Fibroblast of skin of right biceps (primary cell): ENCODE results near the gene TMEM235.
A peak's percentile ranks its signal among the peaks of the same experiment; 100 is the strongest.

Experiments
- DNase-seq: peaks from one replicate; pipeline ENCODE4 v3.0.0-alpha.2; 2013

Gene TMEM235

DNA sequence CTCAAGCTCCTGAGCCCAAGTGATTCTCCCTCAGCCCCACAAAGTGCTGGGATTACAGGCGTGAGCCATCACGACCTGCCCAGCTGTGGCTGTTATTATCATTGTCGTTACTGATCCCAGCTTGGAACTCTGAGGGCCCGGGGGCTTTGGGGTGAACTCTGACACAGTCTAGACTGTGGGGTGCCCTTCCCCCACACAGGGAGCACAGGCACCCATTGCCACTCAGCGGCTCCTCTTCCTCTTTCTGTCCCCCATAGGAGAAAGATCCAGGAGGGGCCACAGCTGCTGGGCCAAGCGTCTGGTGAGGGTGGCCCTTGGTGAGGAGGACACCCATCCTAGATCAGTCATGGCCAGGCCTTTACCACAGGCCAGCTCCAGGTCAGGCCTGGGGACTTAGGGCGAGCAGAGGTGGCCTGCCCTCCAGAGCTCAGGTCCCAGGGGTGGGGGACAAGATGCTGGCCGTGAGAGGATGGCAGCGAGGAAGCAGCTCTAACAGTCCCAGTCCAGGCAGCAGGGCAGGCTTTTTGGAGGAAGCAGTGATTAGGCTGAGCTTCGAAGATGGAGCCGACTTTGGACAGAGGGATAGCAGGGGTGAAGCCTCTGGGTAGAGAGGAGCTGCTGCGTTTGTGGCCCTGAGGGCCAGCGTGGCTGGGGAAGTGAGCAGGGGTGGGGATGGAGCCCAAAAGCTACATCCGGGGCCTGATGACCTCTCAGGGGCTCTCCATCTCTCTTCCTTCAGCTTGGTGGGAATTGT lies 24.7 kb downstream of the TMEM235 start:
- DNase-seq = no peak

DNA sequence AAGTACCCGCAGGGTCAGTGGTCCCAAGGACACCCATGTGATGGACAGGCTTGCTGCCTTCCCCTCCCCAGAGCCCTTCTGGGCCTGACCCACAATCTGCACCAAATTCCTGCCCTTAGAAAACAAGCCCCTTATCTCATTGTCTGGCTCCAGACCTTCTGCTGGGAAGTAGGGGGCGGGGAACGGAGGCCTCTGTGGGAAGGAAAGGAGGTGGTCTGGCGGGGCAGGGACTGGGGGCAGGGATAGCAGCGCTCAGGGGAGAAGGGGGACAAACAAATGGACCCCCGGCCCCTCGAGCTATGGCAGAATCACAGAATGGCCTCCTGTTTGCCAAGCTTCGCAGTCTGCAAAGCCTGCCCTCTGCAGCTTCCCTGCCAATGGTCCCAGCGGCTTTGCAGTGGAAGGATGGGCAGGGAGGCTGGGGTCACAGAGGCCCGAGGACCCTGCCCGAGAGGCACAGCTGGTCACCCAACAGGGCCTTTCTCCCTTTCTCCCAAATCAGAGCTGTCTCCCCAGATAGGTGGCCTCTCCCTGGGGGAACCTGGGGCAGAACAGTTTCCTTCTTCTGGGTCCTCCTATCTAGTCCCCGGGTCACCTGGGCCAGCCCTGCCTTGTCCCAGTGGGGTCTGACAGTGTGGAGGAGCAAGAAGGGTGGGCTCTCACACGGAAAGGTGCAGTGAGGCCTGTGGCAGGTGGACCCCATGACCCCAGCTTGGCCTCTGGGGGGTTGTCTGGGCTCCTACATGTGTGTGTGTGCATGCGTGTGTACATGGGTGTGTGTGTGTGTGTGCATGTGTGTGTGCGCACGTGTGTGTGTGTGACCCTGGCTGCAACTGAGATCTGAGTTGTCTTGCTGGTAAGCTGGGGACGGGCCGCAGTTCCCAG lies 25.5 kb downstream of the TMEM235 start:
- no peak for DNase-seq

DNA sequence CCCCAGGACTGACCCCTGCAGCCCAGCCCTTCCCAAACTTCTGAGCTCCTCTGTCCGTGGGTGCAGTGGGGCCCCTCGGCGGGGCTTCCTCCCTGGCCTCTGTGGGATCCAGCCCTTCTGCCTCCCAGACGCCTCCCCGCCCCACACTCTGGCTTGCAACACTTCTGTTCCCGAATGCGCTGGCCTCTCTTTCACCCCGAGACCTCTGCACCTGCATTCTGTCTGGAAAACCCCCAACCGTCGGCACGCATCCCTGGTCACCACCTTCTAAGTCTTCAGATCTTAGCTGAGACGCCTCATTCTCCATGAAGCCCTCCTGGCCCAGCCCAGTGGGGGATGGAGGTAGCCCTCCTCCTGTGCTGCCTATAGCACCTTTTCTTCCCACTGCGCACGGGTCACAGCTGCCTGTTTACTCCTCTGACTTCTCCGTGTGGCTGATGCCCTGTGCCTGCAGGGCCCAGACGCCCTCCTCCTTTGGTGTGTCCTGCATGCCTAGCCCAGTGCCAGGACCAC lies 26.4 kb downstream of the TMEM235 start:
- no peak for DNase-seq

DNA sequence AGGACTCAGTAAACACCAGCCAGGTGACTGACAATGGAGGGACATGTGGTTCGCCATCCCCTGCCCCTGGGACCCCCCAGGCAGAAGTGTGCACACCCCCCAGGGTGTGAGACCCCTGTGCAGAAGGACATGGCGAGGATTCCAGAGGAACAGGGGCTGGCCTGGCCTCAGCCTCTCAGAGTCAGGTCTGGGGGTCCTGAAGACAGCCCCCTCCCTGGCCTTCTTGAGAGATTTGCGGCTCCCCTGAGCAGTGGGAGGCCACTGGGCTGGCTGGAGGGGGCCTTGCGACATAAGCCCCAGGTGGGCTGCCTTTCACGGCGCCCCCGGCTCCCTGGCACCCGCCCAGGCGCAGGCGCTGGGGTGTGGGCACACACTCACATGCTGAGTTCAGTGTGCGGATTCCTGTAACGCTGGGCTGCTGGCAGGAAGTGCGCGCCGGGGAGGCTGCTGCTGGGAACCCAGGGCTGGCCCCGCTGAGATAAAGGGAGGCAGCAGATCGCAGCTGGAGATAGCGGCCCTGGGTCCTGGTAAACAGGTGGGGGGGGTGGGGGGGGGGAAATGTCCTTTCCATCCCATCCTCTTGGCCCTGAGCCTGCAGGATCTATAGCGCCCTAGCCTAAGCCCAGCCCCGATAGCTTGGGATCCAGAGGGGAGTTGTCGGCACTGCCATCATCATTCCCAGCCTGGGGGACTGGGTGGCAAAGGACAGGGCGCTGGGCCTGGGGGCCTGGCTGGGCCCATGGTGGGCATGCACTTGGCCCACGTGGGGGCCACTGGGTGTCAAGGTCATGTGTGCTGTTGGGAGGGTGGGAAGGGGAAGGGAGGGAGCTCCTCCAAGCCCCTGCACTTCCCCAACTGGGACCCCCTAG lies 27.1 kb downstream of the TMEM235 start:
- DNase-seq = no peak

DNA sequence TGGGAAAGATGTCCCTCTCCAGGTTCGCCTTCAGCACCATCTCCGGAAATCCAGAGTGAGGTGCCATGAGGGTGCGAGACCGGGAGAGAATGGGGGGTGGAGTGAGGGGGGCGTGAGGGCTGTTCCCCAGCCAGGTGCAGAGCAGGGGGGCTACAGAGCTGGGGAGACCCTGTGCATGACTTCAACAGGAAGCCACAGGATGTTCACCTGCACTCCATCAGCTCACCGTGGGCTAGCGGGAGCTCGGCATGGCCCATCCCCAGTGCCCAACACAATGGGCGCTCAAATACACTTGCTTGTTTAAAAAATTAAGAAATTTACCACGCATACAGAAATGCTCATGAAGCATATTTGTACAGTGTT lies 27.7 kb downstream of the TMEM235 start:
- DNase-seq = no peak

DNA sequence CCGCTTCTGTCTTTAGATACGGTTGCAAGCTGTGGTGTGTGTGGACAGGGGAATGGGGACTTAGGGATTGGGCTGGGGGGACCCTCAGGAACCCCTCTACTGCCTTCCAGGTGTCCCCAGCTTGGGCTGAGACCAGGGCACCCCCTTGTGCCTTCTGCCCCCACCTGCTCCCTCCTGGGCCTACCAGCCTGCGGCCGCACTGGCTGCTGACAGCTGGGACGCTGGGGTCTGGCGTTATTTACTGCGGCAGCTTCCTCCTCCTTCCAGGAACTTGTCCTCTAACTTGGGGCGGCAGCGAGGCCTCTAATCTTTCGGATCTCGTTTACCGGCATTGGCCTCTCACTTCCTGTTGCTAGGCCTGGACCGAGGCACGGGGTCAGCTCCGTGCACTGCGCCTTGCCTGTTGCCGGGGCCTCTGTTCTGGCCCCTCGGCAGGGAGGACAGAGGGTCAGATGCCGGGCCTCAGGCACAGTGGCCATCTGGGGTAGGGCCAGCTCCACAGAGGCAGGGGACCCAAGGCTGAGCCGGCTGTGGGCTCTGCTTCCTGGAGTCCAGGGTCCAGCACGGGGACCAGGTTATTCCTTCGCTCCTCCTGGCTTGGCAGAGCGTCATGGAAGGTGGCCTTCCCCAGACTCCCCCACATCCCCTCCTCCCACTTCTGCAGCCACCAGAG lies 31.8 kb downstream of the TMEM235 start:
- no peak for DNase-seq

DNA sequence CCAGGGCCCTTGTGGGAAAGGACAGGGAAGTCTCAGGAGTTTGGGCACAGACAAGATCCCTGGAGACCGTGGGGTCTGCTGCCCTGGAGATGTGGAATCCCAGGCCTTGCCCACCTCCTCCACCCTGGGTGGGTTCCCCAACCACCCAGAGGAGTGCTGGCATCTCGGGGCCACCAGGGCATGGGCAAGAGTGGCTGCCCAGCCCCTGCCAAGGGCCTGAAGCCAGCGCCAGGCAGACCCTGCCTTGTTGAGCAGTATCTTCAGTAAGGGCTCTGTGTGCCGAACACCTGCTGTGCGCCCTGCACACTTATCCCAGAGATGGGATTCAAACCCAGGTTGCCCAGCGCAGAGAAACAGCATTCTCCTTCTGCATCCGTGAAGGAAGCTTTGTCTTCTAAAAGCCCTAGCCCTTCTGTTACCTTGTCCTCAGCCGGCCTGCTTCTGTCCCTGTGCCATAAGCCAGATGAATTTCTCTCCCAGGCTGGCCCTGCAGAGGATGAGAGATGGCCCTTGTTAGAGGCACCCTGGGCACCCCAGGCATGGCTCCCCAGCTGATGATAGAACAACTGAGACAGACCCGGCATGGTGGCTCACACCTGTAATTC lies 32.4 kb downstream of the TMEM235 start:
- DNase-seq = no peak

DNA sequence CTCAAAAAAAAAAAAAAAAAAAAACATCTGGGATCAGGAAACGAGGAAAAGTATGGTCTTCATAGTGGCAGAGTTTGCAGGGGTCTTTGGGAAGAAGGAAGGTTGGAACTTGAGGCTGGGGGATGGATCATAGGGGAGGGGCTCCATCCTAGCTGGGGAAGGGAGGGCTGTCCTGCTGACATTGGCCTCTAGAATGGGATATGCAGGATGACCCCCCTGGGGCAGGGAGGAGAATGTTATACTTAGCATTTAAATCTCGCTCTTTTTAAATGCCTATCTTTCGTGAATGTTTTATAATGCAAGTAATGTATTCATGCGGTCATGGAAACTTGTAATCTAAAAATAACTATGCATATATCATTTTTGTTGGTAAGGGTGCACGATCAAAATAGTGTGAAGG lies 33.2 kb downstream of the TMEM235 start:
- DNase-seq = no peak

DNA sequence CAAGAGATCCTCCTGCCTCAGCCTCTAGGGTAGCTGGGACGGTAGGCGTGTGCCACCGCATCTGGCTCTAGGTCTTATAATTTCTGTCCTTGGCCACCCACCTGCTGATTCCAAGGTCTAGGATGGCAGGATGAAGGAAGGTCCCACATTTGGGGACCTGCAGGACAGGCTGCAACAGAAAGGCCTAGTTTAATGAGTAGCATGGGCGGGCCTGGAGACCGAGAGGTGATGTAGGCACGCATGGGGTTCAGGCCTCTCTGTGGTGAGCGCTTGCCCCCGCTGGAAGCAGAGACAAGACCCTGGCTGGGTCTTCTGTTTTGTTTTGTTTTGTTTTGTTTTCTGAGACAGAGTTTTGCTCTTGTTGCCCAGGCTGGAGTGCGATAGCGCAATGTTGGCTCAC lies 33.7 kb downstream of the TMEM235 start:
- no peak for DNase-seq

DNA sequence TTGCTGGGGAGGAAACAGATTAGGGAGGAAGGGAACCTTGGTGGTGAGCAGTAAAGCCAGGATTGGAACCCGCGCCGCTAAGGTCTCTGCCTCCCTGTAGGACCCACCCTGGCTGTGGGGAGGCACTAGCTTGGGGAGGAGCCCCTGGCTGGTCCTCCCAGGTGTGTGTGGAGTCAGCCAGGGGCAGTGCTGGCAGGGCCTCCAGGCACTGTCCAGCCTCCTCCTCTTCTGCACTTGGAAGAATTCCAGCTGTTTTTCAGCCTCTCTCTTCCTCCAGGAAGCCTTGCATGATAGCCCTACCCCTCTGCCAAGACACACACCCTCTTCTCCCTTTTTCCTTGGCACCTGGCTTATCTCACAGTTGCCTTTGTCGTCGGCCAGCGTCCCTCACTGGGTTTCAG lies 34.8 kb downstream of the TMEM235 start:
- no peak for DNase-seq

DNA sequence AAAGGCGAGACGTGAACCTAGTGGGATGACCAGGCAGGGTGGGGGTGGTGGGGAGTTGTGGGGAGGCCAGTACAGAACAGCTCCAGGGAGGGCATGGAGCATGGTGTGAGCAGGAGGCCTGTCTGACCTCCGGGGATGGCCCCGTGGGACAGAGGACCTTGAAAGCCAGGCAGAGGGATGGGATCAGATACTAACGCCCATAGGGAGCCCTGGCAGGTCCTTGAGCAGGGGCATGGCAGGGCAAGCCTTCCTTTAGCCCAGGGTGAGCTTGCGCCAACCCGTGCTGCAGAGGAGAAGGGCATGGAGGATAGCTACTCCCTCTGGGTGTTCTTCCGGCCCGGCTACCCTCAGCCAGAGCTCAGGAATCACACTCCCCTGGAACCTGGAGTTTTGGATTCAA lies 35.3 kb downstream of the TMEM235 start:
- DNase-seq = no peak

DNA sequence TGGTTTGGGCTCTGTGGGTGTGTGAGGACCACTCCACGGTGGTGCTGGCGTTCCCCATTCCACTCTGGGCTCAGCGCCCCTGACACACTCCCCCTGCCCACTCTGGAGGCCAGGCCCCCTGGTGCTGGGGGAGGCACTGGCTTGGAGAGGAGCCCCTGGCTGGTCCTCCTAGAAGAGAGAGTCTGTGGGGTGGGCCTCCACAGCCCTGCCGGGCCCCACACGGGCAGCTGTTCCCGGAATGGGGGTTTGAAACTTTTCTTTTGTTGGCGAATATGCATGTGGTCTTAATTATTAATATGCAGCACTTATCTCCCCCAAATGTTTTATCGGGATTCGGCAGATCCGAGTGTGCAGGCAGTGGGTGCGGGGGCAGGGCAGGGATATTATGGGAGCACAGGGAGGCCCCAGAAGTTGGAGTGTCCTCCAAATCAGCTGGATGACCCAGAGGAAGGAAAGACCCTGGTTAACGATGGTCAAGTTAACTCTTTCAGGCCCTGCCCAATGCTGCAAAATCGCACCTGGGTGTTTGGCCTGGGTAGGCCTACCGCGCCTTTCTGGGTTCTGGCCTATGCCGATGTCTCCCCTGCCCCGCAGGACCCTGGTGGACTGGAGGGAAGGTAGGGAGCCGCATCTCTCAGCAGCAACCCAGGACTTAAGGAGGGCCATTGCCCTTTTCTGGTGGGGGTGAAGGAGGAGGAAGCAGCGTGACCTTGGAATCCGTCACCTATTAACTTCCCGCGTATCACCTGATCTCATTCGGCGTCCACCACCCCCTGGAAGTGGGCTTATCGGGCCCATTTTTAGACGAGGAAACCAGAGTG lies 36.0 kb downstream of the TMEM235 start:
- DNase-seq = no peak

DNA sequence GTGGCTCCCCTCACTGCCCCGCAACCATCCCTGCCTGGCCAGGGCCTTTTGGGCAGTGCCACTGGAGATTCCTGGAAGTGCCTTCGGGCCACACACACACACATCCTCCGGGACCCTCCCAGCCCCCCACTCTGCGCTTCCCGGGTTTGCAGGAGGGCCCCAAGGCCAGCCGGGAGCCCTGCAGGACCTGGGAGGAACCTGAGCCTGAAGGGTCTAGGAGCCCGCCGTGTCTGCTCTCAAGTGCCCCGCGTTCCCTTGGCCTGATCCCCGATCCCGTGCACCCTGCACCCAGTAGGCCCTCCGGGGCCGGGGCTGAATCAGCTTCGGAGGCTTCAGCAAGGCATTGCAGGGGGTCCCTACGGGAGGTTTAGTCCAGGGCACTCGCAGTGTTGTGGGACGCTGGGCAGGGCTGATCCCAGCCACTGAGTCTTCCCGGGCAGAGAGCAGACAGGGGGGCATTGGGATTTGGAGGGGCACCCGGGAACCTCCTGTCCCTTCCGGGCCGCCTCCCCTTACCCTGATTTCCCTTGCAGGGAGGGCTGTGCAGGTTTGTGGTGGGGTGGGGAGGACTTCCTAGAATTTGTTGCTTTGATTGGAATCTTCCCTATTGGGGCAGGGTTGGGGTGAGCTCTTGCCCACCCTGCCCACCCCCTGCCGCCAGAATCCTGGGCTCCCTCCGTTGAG lies 36.9 kb downstream of the TMEM235 start:
- DNase-seq = no peak

DNA sequence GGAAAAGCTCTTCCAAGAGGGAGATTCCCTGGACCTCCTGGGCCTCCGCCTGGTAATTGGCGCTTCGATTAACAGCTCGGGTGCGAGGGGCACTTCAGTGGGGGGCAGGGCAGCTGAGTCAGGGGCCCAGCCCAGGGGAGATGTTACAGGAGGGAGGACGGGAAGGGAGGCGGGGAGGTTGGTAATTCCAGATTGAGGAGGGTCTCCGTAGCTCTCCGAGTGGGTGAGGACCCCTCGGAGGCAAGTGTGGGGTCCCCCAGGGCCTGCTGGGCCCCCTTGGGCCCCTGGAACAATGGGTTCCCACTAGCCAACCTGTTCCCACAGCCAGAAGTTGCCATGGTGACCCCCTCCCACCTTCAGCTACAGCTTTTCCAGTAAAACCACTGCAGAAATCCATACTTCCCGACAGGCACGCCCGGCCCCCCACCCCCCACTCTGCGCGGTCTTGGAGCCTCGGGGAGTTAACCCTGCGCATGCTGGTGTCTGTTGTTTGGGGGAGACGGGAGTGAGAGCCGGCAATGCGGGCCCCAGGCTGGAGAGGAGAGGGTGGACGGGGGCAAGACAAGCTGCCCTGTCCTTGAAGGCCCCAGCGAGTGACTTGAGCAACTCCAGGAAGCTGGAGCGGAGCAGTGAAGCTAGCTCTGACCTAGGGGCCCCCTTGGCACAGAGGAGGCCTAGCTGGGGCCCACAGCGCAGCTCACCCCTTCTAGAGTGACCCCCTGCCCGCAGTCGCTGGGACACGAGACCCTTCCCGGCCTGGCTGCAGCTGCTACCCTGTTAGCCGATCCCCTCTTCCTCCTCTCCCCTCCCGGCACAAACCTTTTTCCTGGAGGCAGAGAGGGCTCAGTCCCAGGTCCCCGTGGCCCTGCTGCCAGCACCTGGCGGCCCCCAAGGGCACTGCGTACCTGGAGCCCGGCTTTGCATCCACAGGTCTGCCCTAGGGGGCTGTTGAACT lies 37.8 kb downstream of the TMEM235 start:
- DNase-seq = peak; percentile 88

DNA sequence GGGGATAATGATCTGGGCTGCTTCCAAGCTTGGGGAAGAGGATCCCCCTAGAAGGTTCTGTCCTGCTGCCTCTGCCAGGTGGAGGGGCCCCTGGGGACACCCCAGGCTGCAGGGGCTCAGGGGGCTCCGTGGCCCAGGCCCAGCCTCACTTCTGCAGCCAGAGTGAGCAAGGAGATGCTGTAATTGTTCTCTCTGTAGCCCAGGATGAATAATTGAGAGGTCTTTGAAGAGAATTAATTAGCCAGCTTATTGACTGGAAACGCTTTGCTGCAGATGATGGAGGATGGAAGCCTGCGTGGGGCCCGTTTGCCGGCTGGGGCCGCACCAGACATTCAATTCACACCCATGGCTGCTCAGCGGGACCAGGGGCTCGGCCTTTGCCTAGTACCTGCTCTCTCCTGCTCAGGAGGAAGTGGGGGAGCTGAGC lies 38.5 kb downstream of the TMEM235 start:
- DNase-seq = no peak

DNA sequence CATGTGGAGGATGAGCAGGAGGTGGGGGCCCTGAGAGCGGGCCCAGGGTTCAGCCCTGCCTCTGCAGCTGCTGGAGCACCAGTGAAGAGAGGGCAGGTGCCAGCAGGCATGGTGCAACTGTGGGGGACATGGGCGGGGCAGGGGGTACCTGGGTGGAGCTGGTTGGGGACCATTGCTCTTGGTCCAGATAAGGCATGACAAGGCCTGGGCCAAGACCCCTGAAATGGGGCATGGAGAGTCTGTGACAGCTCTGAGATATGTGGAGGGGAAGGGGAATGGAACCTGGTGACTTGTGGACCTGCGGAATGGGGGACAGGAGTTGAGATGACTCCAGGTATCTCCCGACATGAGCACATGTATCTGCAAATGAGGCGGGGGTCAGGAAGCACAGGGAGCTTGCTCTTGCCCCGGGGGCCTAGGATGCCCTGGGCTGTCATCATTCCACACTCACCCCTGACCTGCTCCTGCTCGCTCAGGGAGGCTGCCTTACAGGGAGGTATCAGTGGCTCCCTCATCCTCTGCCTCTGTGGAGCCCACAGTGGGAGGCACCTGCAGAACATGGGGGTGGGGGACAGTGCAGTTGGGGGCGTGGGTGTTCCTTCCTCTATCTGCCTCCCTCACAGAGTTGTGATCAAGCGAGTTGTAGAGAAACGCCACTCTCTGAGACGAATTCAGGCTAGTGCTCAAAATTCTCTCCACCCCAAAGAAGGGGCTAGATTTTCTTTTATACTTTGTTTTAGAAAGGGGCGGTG lies 40.2 kb downstream of the TMEM235 start:
- no peak for DNase-seq

DNA sequence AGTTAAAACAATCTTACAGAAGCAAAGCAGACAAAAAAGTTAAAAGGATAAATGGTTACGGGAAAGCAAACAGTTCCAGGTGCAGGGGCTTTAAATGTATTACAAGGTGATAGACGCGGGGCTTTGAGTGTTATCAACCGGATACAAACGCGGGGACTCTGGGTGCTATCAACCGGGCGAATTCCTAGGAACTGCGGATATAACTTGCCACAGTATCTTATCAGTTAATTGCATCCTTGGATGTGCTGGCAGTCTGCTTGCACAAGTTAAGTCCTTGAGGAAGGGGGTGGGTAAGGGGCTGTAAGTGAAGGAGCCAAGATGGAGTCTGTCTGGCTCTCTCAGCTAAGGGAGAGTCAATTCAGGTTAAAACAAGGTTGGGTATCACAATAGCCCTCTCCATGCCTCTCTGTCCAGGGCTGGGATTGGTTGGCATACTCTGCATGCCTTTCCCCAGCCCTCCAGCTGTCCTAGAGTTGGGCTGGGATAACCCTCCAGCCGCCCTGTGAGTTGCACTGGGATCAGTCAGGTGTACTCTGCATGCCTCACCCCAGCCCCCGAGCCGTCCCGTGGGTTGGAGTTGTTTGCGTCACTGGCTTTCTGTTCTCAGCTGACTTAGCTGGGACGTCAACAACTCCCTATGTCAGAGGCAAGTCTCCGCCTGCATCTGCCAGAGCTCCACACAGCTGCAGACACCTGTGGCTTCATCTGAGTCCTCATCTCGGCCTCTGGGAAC lies 40.9 kb downstream of the TMEM235 start:
- no peak for DNase-seq

DNA sequence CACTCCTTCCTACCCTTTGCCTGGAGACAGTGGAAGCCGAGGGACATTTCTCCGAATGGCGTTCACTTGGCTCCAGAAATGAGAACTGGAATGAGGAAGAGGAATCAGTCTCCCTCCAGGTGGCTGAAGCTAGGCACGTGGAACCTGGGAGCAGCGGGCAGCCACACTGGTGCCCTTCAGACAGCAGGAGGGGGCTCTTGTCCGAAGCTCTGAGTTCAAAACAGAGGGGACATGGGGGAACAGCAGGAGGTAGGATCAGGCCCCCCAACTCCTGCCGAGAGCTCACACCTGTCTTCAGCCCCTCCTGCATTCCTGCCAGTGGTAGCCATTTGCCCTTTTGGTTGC lies 41.5 kb downstream of the TMEM235 start:
- no peak for DNase-seq
